PC-3 (cell line): ENCODE measurements around the gene STPG3. TPM values are rescaled to one million over a fixed set of nuclear protein-coding genes. Genes with fewer than 3 reads are reported as not detected.

ENCODE experiments used
- ATAC-seq: fragments of 200-7000 bp; cut with Tn5 transposase; 2 replicates; pipeline ENCODE4 v1.9.1; 2020; ENCODE audit warnings: mild to moderate bottlenecking, moderate library complexity
- BruUV-seq: library from RNA; stranded (reverse); fragments of 400-500 nt; replicated peaks from 2 replicates; lab custom pipeline; 2021; lab: Mats Ljungman, UMichigan
- CTCF ChIA-PET: fragments of 300-600 bp; sonication (Branson Sonifier 250); formaldehyde crosslinking; loops from one replicate; lab custom pipeline; 2022; ENCODE audit warnings: antibody characterized with exemption; lab: Charles Lee
- POLR2A ChIA-PET: fragments of 300-600 bp; sonication (Branson Sonifier 250); formaldehyde crosslinking; loops from one replicate; lab custom pipeline; 2022; ENCODE audit warnings: antibody characterized with exemption; ENCODE audit not compliant: unreplicated experiment; lab: Charles Lee
- DNase-seq: peaks from one replicate; pipeline ENCODE4 v3.0.0-alpha.2; 2015
- H2AFZ ChIP-seq: fragments of 300-600 bp; sonication (generic); 2 replicates; pipeline ENCODE4 v1.6.0; 2016; ENCODE audit warnings: antibody characterized with exemption, low read length
- H3F3A ChIP-seq: fragments of 300-600 bp; sonication (generic); one replicate; pipeline ENCODE4 v1.6.0; 2017; ENCODE audit warnings: antibody characterized with exemption, low read length, control low read depth, mild to moderate bottlenecking; ENCODE audit not compliant: unreplicated experiment
- H3K27ac ChIP-seq: fragments of 300-600 bp; sonication (generic); 2 replicates; pipeline ENCODE4 v1.5.1; 2016; ENCODE audit warnings: mild to moderate bottlenecking, low read length
- H3K27me3 ChIP-seq: fragments of 300-600 bp; sonication (generic); 2 replicates; pipeline ENCODE4 v1.6.1; 2016; ENCODE audit warnings: low read length, mixed read lengths
- H3K36me3 ChIP-seq: fragments of 300-600 bp; sonication (generic); 2 replicates; pipeline ENCODE4 v1.6.1; 2016; ENCODE audit warnings: low read depth, mixed run types, low read length, mixed read lengths
- H3K4me1 ChIP-seq: fragments of 300-600 bp; sonication (generic); 2 replicates; pipeline ENCODE4 v1.5.1; 2016; ENCODE audit warnings: low read length; ENCODE audit not compliant: insufficient read depth
- H3K4me2 ChIP-seq: fragments of 300-600 bp; sonication (generic); 2 replicates; pipeline ENCODE4 v1.6.0; 2016; ENCODE audit warnings: low read length
- H3K4me3 ChIP-seq: fragments of 300-600 bp; sonication (generic); 2 replicates; pipeline ENCODE4 v1.5.1; 2016; ENCODE audit warnings: mild to moderate bottlenecking, low read length, mixed read lengths
- H3K79me2 ChIP-seq: fragments of 300-600 bp; sonication (generic); 2 replicates; pipeline ENCODE4 v1.6.1; 2017; ENCODE audit warnings: low read length, mixed read lengths
- H3K9ac ChIP-seq: fragments of 300-600 bp; sonication (generic); 2 replicates; pipeline ENCODE4 v1.6.0; 2016; ENCODE audit warnings: mild to moderate bottlenecking, low read length
- H3K9me2 ChIP-seq: fragments of 300-600 bp; sonication (generic); replicated peaks from 2 replicates; pipeline ENCODE4 v1.6.1; 2016; ENCODE audit warnings: mixed run types, low read length, mixed read lengths
- H3K9me3 ChIP-seq: fragments of 300-600 bp; sonication (generic); 2 replicates; pipeline ENCODE4 v1.6.1; 2016; ENCODE audit warnings: low read length, mixed read lengths
- H4K20me1 ChIP-seq: fragments of 300-600 bp; sonication (generic); 2 replicates; pipeline ENCODE4 v1.6.1; 2016; ENCODE audit warnings: low read length, mixed read lengths
- CTCF ChIP-seq: fragments of 300-600 bp; sonication (generic); conservative IDR thresholded peaks from 2 replicates; pipeline ENCODE4 v1.5.1; 2017; ENCODE audit warnings: antibody characterized with exemption, low read depth, mild to moderate bottlenecking, low read length
- EZH2 ChIP-seq: fragments of 300-600 bp; sonication (generic); IDR thresholded peaks from one replicate; pipeline ENCODE4 v1.6.1; 2017; ENCODE audit warnings: antibody characterized with exemption, mild to moderate bottlenecking, low read length; ENCODE audit not compliant: unreplicated experiment
- EZH2phosphoT487 ChIP-seq: fragments of 300-600 bp; sonication (generic); IDR thresholded peaks from 2 replicates; pipeline ENCODE4 v1.6.1; 2018; ENCODE audit warnings: mild to moderate bottlenecking, antibody characterized with exemption, low read length, borderline replicate concordance
- intact Hi-C: fragments of 100-400 bp; cut with micrococcal nuclease; formaldehyde crosslinking; loops from 2 replicates; pipeline ENCODE4 v1.9.0; 2023
- total RNA-seq: library from RNA; depleted of rRNA; stranded (reverse); fragments of >200 nt; gene quantifications from 2 replicates; pipeline ENCODE4 v1.2.3, GENCODE V29; 2014

Gene STPG3
- total RNA-seq, 1 experiment from 2014 or later = not detected

GRCh38 chr9:137247135-137247915 lies 3.8 kb upstream of the STPG3 start:
- TF ChIP-seq CTCF (no peak), EZH2 (no peak), EZH2phosphoT487 (no peak)
- no peak for ATAC-seq
- Histone ChIP-seq H3K79me2 (peaks cover 13% of the 10 kb centered on the region), H2AFZ (no peak overlapping the region), H3K4me1 (peaks cover 14% of the 10 kb centered on the region), H3K9me2 (no peaks in the 10 kb centered on the region), H3K27me3 (no peaks in the 10 kb centered on the region), H3K4me2 (no peak overlapping the region), H3F3A (peaks cover 5% of the 10 kb centered on the region), H3K9ac (no peak overlapping the region), H3K36me3 (peaks cover 9% of the 10 kb centered on the region), H3K4me3 (no peak overlapping the region), H4K20me1 (peaks cover 20% of the 10 kb centered on the region), H3K27ac (no peak overlapping the region), H3K9me3 (no peaks in the 10 kb centered on the region)
- ChIA-PET CTCF (no interaction called here), POLR2A (no interaction called here)
- BruUV-seq = no TSS peak
- no peak for DNase-seq
- intact Hi-C loops = no loop called here

GRCh38 chr9:137247916-137248175 lies 3.2 kb upstream of the STPG3 start:
- no peak for ATAC-seq
- Histone ChIP-seq H3K9me2 (no peaks in the 10 kb centered on the region), H3K27me3 (no peaks in the 10 kb centered on the region), H3K4me1 (peaks cover 8% of the 10 kb centered on the region; the same call in 1 of the 2 replicates), H3K36me3 (peaks cover 4% of the 10 kb centered on the region), H3K4me2 (no peak overlapping the region), H3K27ac (no peak overlapping the region), H3K4me3 (no peak overlapping the region), H3F3A (peaks cover 4% of the 10 kb centered on the region), H3K9ac (no peak overlapping the region), H4K20me1 (peaks cover 15% of the 10 kb centered on the region), H3K9me3 (no peaks in the 10 kb centered on the region), H3K79me2 (peaks cover 7% of the 10 kb centered on the region), H2AFZ (no peak overlapping the region)
- no peak for DNase-seq
- intact Hi-C loops = no loop called here
- ChIA-PET POLR2A (no interaction called here), CTCF (no interaction called here)
- BruUV-seq = no TSS peak
- TF ChIP-seq EZH2 = no peak
- TF ChIP-seq EZH2phosphoT487 = no peak
- TF ChIP-seq CTCF = no peak

- no peak for TF ChIP-seq CTCF
- no peak for TF ChIP-seq EZH2
- TF ChIP-seq EZH2phosphoT487 = no peak
- H3K27me3 ChIP-seq = no peaks in the 10 kb centered on the region
- DNase-seq = no peak
- POLR2A ChIA-PET = no interaction called here
- H3K9me2 ChIP-seq = no peaks in the 10 kb centered on the region
- intact Hi-C loops = no loop called here
- peaks cover 7% of the 10 kb centered on the region; the same call in 1 of the 2 replicates for H3K4me1 ChIP-seq
- no peaks in the 10 kb centered on the region for H4K20me1 ChIP-seq
- no peak overlapping the region for H2AFZ ChIP-seq
- H3K9me3 ChIP-seq = no peaks in the 10 kb centered on the region
- no peak overlapping the region for H3K4me2 ChIP-seq
- no peaks in the 10 kb centered on the region for H3F3A ChIP-seq
- no peak overlapping the region for H3K27ac ChIP-seq
- H3K4me3 ChIP-seq = no peak overlapping the region
- ATAC-seq = no peak
- no peak overlapping the region for H3K9ac ChIP-seq
- H3K36me3 ChIP-seq = no peaks in the 10 kb centered on the region
- peaks cover 3% of the 10 kb centered on the region for H3K79me2 ChIP-seq
- CTCF ChIA-PET = no interaction called here
- BruUV-seq = no TSS peak
Observed at GRCh38 chr9:137250329-137251193, 525 bp upstream of the STPG3 start.
